ENCODE data around the gene TRIM32. TPM values are rescaled to one million over a fixed set of nuclear protein-coding genes. Genes with fewer than 3 reads are reported as not detected.

The TRIM32 gene
- total RNA-seq, 2 donors from 2014 or later = 19.6 to 33.3 TPM

- no peak for TF ChIP-seq CTCF (IDR thresholded peaks at IDR 0.05)
- ATAC-seq (ENCODE audit: insufficient number of reproducible peaks, low FRiP score, low read depth) (no peak), DNase-seq (ENCODE audit: low spot score) (no peak)
- Histone ChIP-seq H3K36me3 (no peaks in the 10 kb centered on the region), H3K4me1 (ENCODE audit: control insufficient read depth in 1 of 2, low read depth in 2 of 2) (peaks cover 4 to 15% of the 10 kb centered on the region in 2 donors), H3K27me3 (replicated peaks; ENCODE audit: insufficient read depth) (no peaks in the 10 kb centered on the region), H3K9me3 (no peaks in the 10 kb centered on the region), H3K4me3 (no peak overlapping the region), H3K27ac (peak overlapping the region in 1 of 2 donors; percentile 18)
These were observed 30.6 kb upstream of the TRIM32 start for GRCh38 chr9:116656501-116656971.

- H3K4me3 ChIP-seq = no peak overlapping the region
- H3K9me3 ChIP-seq = no peaks in the 10 kb centered on the region
- H3K4me1 ChIP-seq (ENCODE audit: control insufficient read depth in 1 of 2, low read depth in 2 of 2) = peaks cover 4 to 15% of the 10 kb centered on the region in 2 donors
- peak overlapping the region in 1 of 2 donors; percentile 18 for H3K27ac ChIP-seq
- ATAC-seq (ENCODE audit: insufficient number of reproducible peaks, low FRiP score, low read depth) = no peak
- DNase-seq (ENCODE audit: low spot score) = no peak
- H3K36me3 ChIP-seq = no peaks in the 10 kb centered on the region
- no peaks in the 10 kb centered on the region for H3K27me3 ChIP-seq (replicated peaks; ENCODE audit: insufficient read depth)
- no peak for TF ChIP-seq CTCF (IDR thresholded peaks at IDR 0.05)
These were observed 30.1 kb upstream of the TRIM32 start for GRCh38 chr9:116656977-116657376.

- Histone ChIP-seq H3K4me1 (ENCODE audit: control insufficient read depth in 1 of 2, low read depth in 2 of 2) (peaks cover 4 to 27% of the 10 kb centered on the region in 2 donors), H3K9me3 (no peaks in the 10 kb centered on the region), H3K27me3 (replicated peaks; ENCODE audit: insufficient read depth) (no peaks in the 10 kb centered on the region), H3K36me3 (no peaks in the 10 kb centered on the region), H3K27ac (no peak overlapping the region), H3K4me3 (no peak overlapping the region)
- DNase-seq (ENCODE audit: low spot score) (no peak), ATAC-seq (ENCODE audit: insufficient number of reproducible peaks, low FRiP score, low read depth) (no peak)
- TF ChIP-seq CTCF (IDR thresholded peaks at IDR 0.05) = no peak
These were observed 28.8 kb upstream of the TRIM32 start for GRCh38 chr9:116658265-116658664.

- ATAC-seq (ENCODE audit: insufficient number of reproducible peaks, low FRiP score, low read depth) = no peak
- no peaks in the 10 kb centered on the region for H3K36me3 ChIP-seq
- no peak overlapping the region for H3K4me3 ChIP-seq
- TF ChIP-seq CTCF (IDR thresholded peaks at IDR 0.05) = peak; percentile 60
- H3K4me1 ChIP-seq (ENCODE audit: control insufficient read depth in 1 of 2, low read depth in 2 of 2) = peaks cover 4 to 38% of the 10 kb centered on the region in 2 donors
- no peak overlapping the region for H3K27ac ChIP-seq
- no peaks in the 10 kb centered on the region for H3K27me3 ChIP-seq (replicated peaks; ENCODE audit: insufficient read depth)
- no peaks in the 10 kb centered on the region for H3K9me3 ChIP-seq
- DNase-seq (ENCODE audit: low spot score) = no peak
These were observed 25.8 kb upstream of the TRIM32 start for GRCh38 chr9:116661037-116661954.

- no peak for TF ChIP-seq CTCF (IDR thresholded peaks at IDR 0.05)
- Histone ChIP-seq H3K4me3 (no peak overlapping the region), H3K4me1 (ENCODE audit: control insufficient read depth in 1 of 2, low read depth in 2 of 2) (peaks cover 0 to 25% of the 10 kb centered on the region in 2 donors), H3K36me3 (no peaks in the 10 kb centered on the region), H3K9me3 (no peaks in the 10 kb centered on the region), H3K27me3 (replicated peaks; ENCODE audit: insufficient read depth) (no peaks in the 10 kb centered on the region), H3K27ac (peak overlapping the region in 1 of 2 donors; percentile 23)
- DNase-seq (ENCODE audit: low spot score) (no peak), ATAC-seq (ENCODE audit: insufficient number of reproducible peaks, low FRiP score, low read depth) (no peak)
These were observed 24.3 kb upstream of the TRIM32 start for GRCh38 chr9:116662646-116663310.

All from thoracic aorta (tissue), 2 donors.